Stomach (tissue), 9 donors: ENCODE results near the gene LMNTD2. TPM values are rescaled to one million over a fixed set of nuclear protein-coding genes. Genes with fewer than 3 reads are reported as not detected.

Source experiments
- DNase-seq, 2 donors: peaks; one replicate each; pipeline versions ENCODE4 v3.0.0 to v3.0.0-alpha.2; 2013 to 2019
- H3K27ac ChIP-seq, 5 donors: fragments of 200-600 bp in 4 of 5; sonication (generic) in 4 of 5; one replicate each; pipeline ENCODE4 v1.5.1; 2013 to 2019; ENCODE audit warnings: mild to moderate bottlenecking in 1 of 5, moderate library complexity in 1 of 5
- H3K27me3 ChIP-seq, 3 donors: fragments of 200-600 bp; sonication (generic); one replicate each; pipeline ENCODE4 v1.5.1; 2017 to 2019; ENCODE audit warnings: mixed run types in 1 of 3
- H3K36me3 ChIP-seq, 4 donors: fragments of 200-600 bp; sonication (generic); 1 replicate in 3 of 4; 2 replicates in 1 of 4; pipeline ENCODE4 v1.5.1; 2016 to 2019
- H3K4me1 ChIP-seq, 4 donors: fragments of 200-600 bp; sonication (generic); one replicate each; pipeline ENCODE4 v1.5.1; 2016 to 2019
- H3K4me3 ChIP-seq, 4 donors: fragments of 200-600 bp; sonication (generic) in 3 of 4; one replicate each; pipeline ENCODE4 v1.5.1; 2016 to 2019; ENCODE audit warnings: mild to moderate bottlenecking in 1 of 4
- H3K9me3 ChIP-seq, 4 donors: fragments of 200-600 bp; sonication (generic); one replicate each; pipeline ENCODE4 v1.5.1; 2016 to 2019
- EP300 ChIP-seq: sonication (generic); formaldehyde crosslinking; IDR thresholded peaks from one replicate; pipeline ENCODE4 v1.6.1; 2017; ENCODE audit warnings: antibody characterized with exemption
- POLR2A ChIP-seq, 4 donors: fragments of 450-650 bp; IDR thresholded peaks; one replicate each; pipeline ENCODE4 v1.6.1; 2016; ENCODE audit warnings: antibody characterized with exemption in 4 of 4, control low read depth in 2 of 4, mild to moderate bottlenecking in 1 of 4, moderate library complexity in 1 of 4
- POLR2AphosphoS5 ChIP-seq, 3 donors: sonication (generic); formaldehyde crosslinking; IDR thresholded peaks; one replicate each; pipeline ENCODE4 v1.6.1; 2016; ENCODE audit warnings: antibody characterized with exemption in 3 of 3
- WGBS, 5 donors: extraction: QIAGEN DNeasy Blood & Tissue Kit in 3 of 5; methylation state at CpG; one replicate each; pipeline versions ENCODE4 v1.1.5 to v1.1.7; 2013 to 2018; 5-methylcytosine and 5-hydroxymethylcytosine counted together
- intact Hi-C: fragments of 100-400 bp; cut with DNase I; formaldehyde crosslinking; loops from one replicate; pipeline ENCODE4 v1.15.1; 2023; ENCODE audit warnings: low total_unique reads
- polyA plus RNA-seq, 3 donors: library from polyadenylated mRNA; stranded (reverse); fragments of 200-250 nt; gene quantifications; one replicate each; pipeline ENCODE4 v1.2.3, GENCODE V29; 2013
- total RNA-seq, 5 donors: library from RNA; depleted of rRNA; stranded (reverse); fragments of >200 nt; gene quantifications; one replicate each; pipeline versions ENCODE4 v1.1.0 to v1.2.3, GENCODE V29; 2014 to 2016
- TF ChIP-seq, protein P1 (sequence below), 7 experiments: fragments of 450-650 bp in 4 of 7; fragments of 200-600 bp in 3 of 7; sonication (generic) in 3 of 7; IDR thresholded peaks; one replicate each; pipeline ENCODE4 v1.5.1; 2016 to 2019; ENCODE audit warnings: antibody characterized with exemption in 7 of 7, control low read depth in 2 of 7, mild to moderate bottlenecking in 1 of 7
- donor health status: healthy with polysubstance abuse.
- donor health status: Bipolar disorder and iron deficiency.
- donor health status: healthy.

LMNTD2 gene
- total and polyA plus RNA-seq, 8 donors, result 0.55 to 92.7 (median 8.2) TPM

GRCh38 chr11:535519-536454 lies 24.8 kb downstream of the LMNTD2 start, which contains the start of gene HRAS:
TSS of gene HRAS (minus strand) at chr11:535576.
- Histone ChIP-seq H3K27me3 (peaks cover 0 to 22% (median 0%) of the 10 kb centered on the region in 3 donors), H3K4me1 (peaks cover 38 to 50% (median 49%) of the 10 kb centered on the region in 4 donors), H3K27ac (peak within 1 kb of the TSS; percentile 80 to 94 (median 90)), H3K4me3 (peak within 1 kb of the TSS; percentile 65 to 91 (median 86)), H3K9me3 (no peaks in the 10 kb centered on the region), H3K36me3 (peaks cover 13 to 31% (median 29%) of the 10 kb centered on the region in 4 donors)
- whole genome bisulfite sequencing, 5 donors, result 1 to 7% (median 3%) methylated on average over 18 to 97 of the region's 97 CpGs
- intact Hi-C loops, result no loop called here
- DNase-seq, result peak; percentile 97 to 99
- TF ChIP-seq EP300, result no peak
- TF ChIP-seq POLR2AphosphoS5 (IDR thresholded peaks at IDR 0.05), result peak; percentile 21 to 84 (median 80)
- no peak for TF ChIP-seq POLR2A (IDR thresholded peaks at IDR 0.05)

GRCh38 chr11:535210-535518 lies 25.4 kb downstream of the LMNTD2 start:
- DNase-seq, result no peak
- TF ChIP-seq POLR2AphosphoS5 (IDR thresholded peaks at IDR 0.05) (no peak), POLR2A (IDR thresholded peaks at IDR 0.05) (no peak), EP300 (no peak)
- TF ChIP-seq, protein P1, sequence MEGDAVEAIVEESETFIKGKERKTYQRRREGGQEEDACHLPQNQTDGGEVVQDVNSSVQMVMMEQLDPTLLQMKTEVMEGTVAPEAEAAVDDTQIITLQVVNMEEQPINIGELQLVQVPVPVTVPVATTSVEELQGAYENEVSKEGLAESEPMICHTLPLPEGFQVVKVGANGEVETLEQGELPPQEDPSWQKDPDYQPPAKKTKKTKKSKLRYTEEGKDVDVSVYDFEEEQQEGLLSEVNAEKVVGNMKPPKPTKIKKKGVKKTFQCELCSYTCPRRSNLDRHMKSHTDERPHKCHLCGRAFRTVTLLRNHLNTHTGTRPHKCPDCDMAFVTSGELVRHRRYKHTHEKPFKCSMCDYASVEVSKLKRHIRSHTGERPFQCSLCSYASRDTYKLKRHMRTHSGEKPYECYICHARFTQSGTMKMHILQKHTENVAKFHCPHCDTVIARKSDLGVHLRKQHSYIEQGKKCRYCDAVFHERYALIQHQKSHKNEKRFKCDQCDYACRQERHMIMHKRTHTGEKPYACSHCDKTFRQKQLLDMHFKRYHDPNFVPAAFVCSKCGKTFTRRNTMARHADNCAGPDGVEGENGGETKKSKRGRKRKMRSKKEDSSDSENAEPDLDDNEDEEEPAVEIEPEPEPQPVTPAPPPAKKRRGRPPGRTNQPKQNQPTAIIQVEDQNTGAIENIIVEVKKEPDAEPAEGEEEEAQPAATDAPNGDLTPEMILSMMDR (IDR thresholded peaks at IDR 0.05), result no peak
- H3K27me3 ChIP-seq, result peaks cover 0 to 22% (median 0%) of the 10 kb centered on the region in 3 donors
- no peaks in the 10 kb centered on the region for H3K9me3 ChIP-seq
- peak overlapping the region in 3 of 5 donors; percentile 70 to 92 (median 88) for H3K27ac ChIP-seq
- peaks cover 38 to 50% (median 49%) of the 10 kb centered on the region in 4 donors for H3K4me1 ChIP-seq
- WGBS, 5 donors, result 0 to 2% (median 0%) methylated on average over 4 to 43 of the region's 56 CpGs; no CpG with 5 or more reads in 1 of the 5 donors
- peak overlapping the region; percentile 65 to 91 (median 86) for H3K4me3 ChIP-seq
- intact Hi-C loops, result no loop called here
- H3K36me3 ChIP-seq, result peaks cover 13 to 33% (median 31%) of the 10 kb centered on the region in 4 donors

DNA sequence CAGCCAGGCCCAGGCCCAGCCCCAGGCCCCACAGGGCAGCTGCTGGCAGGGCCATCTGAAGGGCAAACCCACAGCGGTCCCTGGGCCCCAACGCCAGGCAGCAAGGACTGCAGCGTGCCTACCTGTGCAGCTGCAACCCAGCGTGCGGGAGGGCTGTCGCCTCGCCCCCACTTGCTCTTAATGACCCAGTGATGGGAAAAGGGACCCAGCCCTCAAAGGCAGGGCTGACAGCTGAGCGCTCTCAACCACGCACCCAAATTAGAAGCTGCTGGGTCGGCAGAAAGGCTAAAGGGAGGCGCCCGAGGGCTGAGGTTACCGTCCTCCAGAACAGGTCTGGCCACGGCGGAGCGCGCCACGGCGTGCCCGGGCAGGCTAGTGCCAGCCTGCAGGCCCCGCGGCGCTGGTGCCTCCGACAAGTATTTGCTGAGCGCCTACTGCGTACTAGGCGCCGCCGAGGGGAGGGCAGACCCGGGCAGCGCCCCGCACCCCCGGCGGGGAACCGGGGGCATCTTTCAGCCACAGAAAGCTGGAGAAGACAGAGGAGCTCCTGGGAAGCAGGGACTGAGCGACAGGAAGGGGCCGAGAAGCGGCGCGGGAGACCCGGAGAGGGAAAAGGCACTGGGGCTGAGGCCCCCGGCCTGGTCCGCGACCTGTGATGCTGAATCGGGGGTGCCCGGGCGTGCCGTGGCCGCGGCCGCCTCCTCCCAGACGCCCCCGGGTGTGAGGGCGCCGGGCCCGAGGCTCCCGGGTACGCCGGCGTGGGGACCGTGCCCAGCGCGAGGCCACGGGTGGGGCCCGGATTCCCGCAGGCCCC lies 25.9 kb downstream of the LMNTD2 start:
- H3K4me1 ChIP-seq, result peaks cover 38 to 50% (median 49%) of the 10 kb centered on the region in 4 donors
- WGBS, 5 donors, result 4 to 20% (median 5%) methylated on average over 24 to 66 of the region's 66 CpGs
- intact Hi-C loops, result no loop called here
- peaks cover 0 to 22% (median 0%) of the 10 kb centered on the region in 3 donors for H3K27me3 ChIP-seq
- TF ChIP-seq POLR2AphosphoS5 (IDR thresholded peaks at IDR 0.05), result no peak
- TF ChIP-seq EP300, result no peak
- no peak for TF ChIP-seq POLR2A (IDR thresholded peaks at IDR 0.05)
- TF ChIP-seq, protein P1 (IDR thresholded peaks at IDR 0.05), result no peak
- peak; percentile 52 to 69 for DNase-seq
- H3K36me3 ChIP-seq, result peaks cover 13 to 36% (median 33%) of the 10 kb centered on the region in 4 donors
- H3K9me3 ChIP-seq, result no peaks in the 10 kb centered on the region
- peak overlapping the region; percentile 39 to 92 (median 70) for H3K27ac ChIP-seq
- peak overlapping the region; percentile 65 to 91 (median 86) for H3K4me3 ChIP-seq

DNA sequence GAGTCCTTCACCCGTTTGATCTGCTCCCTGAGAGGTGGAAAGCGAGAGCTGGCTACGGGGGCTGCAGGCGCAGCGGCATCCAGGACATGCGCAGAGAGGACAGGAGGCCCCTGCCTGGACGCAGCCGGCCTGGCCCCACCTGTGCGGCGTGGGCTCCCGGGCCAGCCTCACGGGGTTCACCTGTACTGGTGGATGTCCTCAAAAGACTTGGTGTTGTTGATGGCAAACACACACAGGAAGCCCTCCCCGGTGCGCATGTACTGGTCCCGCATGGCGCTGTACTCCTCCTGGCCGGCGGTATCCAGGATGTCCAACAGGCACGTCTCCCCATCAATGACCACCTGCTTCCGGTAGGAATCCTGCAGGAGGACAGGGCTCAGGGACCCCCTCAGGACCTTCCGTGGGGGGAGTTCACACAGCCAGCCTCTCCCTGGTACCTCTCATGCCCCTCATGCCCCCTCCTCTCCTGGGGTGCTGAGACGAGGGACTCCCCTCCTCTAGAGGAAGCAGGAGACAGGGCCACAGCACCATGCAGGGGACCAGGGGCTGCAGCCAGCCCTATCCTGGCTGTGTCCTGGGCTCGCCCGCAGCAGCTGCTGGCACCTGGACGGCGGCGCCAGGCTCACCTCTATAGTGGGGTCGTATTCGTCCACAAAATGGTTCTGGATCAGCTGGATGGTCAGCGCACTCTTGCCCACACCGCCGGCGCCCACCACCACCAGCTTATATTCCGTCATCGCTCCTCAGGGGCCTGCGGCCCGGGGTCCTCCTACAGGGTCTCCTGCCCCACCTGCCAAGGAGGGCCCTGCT lies 26.7 kb downstream of the LMNTD2 start:
- H3K27me3 ChIP-seq, result peaks cover 0 to 22% (median 0%) of the 10 kb centered on the region in 3 donors
- peaks cover 13 to 36% (median 33%) of the 10 kb centered on the region in 4 donors for H3K36me3 ChIP-seq
- TF ChIP-seq, protein P1 (IDR thresholded peaks at IDR 0.05), result no peak
- TF ChIP-seq EP300 (no peak), POLR2AphosphoS5 (IDR thresholded peaks at IDR 0.05) (no peak), POLR2A (IDR thresholded peaks at IDR 0.05) (no peak)
- DNase-seq, result peak in 1 of 2 donors; percentile 17
- H3K27ac ChIP-seq, result peak overlapping the region in 2 of 5 donors; percentile 80 to 92
- H3K4me3 ChIP-seq, result peak overlapping the region; percentile 65 to 91 (median 86)
- intact Hi-C loops, result no loop called here
- WGBS, 5 donors, result 90 to 96% (median 92%) methylated on average over 21 to 37 of the region's 37 CpGs
- H3K9me3 ChIP-seq, result no peaks in the 10 kb centered on the region
- peaks cover 38 to 50% (median 49%) of the 10 kb centered on the region in 4 donors for H3K4me1 ChIP-seq
